NOMO-1 treated with DMSO at 0.1 percent for 48 hours (cell line): ENCODE results near the gene VPS54.
A peak's percentile ranks its signal among the peaks of the same experiment; 100 is the strongest.

Experiments
- DNase-seq: peaks from one replicate; lab custom pipeline; 2025; ENCODE audit not compliant: unreplicated experiment; lab: John Stamatoyannopoulos, UW

VPS54 gene

DNA sequence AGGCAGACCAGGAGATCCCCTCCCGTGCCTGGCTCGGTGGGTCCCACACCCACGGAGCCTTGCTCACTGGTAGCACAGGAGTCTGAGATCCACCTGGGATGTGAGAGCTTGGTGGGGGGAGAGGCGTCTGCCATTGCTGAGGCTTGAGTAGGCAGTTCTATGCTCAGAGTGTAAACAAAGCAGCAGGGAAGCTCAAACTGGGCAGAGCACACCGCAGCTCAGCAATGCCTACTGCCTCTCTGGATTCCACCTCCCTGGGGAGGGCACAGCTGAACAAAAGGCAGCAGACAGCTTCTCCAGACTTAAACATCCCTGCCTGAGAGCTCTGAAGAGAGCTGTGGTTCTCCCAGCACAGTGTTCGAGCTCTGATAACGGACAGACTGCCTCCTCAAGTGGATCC, 92.4 kb downstream of the VPS54 start:
- no peak for DNase-seq

DNA sequence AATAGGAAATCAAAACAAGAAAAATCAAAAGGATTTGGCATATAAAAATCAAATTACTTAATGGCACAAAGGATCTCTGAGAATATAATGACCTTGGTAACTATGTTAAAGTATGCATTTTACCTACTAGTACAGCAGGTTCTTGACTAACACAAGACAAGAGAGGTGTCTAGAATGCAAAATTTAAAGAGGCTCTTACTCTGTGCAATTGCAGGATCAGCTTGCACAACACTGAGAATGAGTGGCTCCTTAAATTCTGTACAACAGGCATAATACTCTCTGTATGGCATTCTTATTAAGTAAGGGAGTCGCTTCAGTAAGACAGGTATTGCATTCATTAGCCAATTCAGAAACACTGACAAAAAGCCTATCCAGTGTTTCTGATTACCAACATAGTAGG, 104.9 kb downstream of the VPS54 start:
- DNase-seq: no peak

DNA sequence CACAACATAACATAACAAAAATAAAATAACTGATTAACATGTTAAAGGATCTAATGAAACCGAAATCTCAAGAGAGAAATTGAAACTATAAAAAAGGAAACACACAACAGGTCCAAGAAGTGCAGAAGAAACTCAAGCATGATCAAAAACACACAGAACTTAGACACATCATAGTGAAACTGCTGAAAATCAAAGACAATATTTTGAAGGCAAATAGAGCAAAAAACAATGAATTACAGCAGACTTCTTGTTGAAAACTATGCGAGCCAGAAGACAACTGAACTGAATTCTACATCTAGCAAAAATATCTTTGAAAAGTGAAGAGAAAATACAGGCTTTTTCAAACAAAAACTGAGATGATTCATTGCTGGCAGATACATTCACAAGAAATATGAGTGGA, 116.2 kb downstream of the VPS54 start:
- no peak for DNase-seq

DNA sequence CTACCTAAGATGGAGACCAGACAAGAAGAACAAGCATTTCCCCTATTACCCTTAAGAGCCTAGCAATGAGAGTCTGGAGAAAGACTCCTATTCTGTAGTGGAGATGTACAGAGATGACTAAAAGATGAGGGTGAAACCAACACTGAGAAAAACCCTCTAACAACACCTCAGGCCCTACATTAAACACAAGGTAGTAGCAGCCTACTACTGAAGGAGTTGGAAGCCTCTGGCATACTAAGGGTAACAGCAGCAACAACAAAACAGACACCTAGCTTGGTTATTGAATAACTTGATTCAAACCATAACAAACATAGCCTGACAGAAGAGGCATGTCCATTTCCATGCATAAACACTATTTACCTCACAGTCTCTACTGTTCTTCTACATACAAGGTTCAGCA, 117.1 kb downstream of the VPS54 start:
- no peak for DNase-seq

DNA sequence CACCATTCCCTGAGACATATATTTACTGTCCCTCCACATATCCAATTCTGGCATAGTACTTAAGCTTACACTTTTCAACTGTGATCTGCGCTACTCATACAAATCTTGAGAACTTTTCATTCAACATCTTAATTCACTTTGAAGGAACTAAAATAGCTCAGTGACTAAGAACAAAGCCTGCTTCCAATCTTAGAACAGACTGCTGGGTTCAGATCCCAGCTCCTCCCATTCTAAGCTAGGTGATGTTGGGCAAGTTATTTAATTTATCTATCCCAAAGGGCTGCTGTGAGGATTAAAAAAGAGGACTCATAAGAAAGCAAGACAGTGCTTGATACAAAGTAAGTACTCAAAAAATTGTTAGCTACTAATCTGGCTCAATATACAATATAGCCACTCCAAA, 119.6 kb downstream of the VPS54 start:
- DNase-seq: no peak

DNA sequence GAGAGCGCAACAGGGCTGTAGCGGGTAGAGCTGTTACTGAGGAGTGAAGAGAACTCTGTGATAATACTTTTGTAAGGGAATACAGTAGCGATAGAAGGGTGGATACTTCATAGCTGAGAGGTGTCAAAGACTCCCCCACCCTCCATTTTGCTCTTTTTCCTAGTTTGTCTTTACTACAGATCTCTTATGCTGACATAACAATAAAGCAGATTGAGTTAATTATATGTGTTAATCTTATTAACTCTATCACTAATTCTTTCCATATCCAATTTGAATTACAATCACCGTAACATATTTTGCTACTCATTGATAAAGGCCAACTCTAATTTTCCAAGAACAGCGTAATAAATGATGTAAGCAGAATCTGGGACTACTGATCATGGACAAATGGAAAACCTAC, 120.4 kb downstream of the VPS54 start:
- no peak for DNase-seq

DNA sequence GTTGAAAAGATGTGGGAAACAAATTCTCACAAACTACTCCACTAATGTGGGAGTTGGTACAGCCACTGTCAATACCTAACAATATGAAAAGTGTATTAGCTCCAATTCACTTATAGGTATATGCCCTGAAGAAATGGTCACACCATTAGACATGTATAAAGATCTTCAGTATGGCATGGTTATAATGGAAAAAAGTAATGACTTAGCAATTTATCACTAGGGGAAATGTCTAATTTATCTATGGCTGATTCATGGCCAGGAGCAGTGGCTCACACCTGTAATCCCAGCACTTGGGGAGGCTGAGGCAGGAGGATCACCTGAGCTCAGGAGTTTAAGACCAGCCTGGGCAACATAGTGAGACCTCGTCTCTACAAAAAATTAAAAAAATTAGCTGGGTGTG, 125.1 kb downstream of the VPS54 start:
- no peak for DNase-seq

DNA sequence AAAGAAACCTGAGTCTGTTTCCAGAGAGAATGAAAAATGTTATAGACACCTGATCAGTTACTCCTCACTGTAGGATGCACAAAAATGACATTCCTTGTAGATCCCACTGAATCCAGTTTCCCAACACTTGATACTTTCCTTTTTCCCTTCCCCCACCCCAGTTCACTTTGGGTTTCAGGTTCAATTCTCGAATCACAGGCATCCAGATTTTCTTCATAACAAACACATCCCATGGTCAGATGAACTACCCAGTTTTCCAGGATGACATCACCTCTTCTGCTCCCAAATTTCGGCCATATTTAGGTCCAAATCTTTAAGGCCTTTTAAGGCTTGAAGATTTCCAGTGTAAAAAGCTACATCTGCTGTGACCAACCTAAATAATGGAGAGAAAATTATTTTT, 126.1 kb downstream of the VPS54 start:
- DNase-seq: no peak

DNA sequence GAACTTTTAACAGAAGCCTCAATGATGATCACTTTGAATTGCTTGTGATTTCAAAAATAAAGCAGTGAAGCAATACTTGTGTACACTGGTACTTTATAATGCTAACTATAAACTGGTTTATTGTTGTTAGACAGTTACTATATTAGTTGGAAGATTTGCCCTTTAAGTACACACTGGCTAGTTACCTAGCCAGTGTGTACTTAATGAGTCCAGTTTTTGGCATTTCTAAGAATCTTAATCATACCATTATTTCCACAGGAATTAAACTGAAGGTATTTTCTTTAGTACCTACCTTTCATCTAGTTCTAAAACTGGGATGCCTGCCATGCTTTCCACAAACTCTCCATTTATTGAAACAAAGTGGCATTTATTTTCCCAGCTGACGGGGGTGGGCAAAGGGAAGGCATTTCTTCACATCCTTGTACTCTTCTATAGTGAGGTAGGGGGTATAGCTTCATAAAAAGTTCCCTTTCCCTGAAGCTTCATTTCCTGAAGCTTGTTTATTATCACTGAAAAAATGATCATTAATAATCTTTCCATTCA, 127.7 kb downstream of the VPS54 start:
- DNase-seq: no peak

DNA sequence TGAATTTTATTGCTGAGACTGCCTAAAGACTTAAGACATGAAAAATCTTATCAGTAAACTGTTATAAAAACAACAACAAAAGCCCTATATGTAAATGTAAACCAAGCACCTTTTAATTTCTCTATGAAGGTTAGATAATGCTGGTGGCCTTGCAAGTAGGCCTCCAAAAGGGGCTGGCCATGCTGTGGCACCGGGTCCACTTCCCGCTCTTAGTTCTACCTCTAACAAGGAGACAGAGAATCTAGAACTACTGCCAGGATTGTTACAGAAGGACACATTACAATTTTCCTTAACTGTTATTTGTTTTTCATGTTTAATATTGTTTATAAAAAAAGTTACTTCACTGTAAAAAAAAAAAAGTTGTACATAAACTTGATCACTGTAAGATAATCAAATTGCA, 128.6 kb downstream of the VPS54 start:
- no peak for DNase-seq

DNA sequence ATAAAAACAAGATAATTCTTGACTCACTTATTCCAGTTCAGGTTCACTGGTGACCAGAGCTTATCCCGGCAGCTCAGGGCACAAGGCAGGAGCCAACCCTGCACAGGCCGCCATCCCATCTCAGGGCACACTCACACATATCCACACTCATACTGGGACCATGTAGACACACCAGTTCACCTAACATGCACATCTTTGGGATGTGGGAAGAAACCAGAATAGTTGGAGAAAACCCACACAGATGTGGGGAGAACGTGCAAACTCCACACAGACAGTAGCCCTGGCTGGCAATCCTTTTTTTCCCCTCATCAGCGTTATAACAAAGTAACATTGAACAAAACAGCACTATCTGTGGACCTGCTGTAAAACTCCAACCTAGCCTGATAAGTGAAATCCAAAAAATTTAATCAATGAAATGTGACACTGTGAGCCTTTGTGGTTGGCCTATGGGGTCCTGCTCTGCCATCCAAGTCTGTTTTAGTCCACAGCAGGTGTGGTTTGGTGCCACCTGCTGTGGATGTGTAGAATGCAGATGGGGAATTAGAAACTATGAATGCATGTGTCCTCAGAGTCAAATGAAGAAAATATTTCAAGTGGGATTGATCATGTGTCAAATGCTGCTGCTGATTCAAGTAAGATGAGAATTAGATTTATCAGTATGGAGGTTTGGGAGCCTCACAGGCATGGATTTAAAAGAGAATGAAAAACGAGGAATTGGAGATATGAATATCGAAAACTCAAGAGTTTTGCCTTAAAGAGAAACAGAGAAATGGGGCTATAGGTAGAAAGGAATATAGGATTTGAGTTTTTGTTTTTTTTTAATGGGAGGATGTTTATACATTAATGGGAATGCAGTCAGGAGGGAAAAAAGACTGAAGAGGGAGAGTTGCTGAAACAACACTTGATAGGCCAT, 130.5 kb downstream of the VPS54 start:
- DNase-seq: peak; percentile 13

DNA sequence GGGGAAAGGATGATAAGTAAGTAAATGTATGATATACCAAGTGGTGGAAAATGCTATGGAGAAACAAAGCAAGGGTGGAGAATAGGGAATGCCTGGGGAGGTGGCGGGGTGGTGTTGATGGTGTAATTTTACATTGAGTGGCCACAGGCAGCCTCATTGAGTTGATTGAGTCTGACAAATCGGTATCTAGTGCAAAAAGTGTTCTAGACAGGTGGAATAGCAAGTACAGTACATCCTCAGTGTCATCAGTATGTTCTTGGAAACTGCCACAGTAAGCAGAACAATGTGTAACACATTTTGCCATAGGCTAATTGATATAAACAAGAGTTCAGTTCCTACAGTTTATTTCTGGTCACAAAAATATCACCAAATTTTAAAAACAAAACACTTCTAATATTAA, 131.2 kb downstream of the VPS54 start:
- no peak for DNase-seq

DNA sequence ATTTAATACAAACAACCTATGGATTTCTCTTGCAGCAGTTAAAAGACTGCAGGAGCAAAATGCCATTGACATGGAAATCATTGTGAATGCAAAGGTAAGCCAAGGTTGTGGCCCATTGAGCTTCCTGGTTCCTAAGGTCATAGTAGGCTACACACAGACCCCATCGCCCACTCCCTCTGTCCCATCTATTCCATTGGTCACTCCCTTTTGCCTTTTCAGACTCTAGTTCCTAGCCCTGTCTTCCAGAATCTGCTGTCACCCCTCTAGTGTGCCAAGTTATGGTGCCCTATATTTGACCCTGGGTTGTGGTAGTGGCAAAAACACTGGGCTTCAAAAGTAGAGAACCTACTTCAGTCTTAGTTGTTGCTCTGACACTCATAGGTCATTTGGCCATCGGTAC, 132.8 kb downstream of the VPS54 start:
- no peak for DNase-seq

DNA sequence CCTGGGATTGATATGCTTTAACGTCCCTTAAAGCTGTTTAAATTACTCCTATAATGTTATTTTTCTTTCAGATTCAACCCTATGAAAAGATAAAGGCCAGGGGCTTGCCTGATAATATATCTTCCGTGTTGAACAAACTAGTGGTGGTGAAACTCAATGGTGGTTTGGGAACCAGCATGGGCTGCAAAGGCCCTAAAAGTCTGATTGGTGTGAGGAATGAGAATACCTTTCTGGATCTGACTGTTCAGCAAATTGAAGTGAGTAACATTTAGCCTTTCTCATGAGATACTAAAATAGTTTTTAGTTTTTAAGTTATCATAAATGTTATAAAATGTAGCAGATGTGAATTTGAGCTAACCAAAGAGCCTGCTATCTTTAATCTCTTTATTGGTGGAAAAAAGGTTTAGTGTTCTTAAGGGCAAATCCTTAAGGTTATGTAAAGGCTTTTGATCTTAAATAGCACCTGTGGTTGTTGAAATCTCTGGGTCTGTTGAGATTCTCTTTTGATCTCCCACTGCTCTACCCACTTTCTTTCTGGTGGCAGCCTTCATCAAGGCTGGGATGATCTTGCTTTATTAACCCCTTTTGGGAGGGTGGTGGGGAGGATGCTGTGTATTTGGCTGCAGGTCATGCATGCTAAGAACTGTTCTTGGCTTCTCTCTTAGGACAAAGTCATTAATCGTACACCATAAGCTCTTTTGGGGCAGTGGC, 136.7 kb downstream of the VPS54 start:
- no peak for DNase-seq

DNA sequence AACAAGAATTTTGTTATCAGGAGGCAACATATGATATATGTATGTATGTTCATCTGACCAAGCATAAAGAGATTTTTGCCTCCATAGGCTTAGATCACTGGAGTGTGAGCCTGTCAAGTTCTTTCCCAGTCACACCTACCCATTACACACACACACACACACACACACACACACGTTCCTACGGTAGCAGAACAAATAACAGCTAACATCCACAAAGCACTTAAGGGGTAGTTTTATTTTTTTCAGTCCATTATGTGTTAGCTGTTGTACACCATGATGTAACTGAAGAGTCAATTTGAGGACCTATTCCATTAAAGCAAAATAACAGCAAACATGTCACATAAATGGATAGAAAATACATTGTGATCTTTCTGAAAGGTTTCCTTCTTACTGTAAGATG, 138.0 kb downstream of the VPS54 start:
- DNase-seq: no peak

DNA sequence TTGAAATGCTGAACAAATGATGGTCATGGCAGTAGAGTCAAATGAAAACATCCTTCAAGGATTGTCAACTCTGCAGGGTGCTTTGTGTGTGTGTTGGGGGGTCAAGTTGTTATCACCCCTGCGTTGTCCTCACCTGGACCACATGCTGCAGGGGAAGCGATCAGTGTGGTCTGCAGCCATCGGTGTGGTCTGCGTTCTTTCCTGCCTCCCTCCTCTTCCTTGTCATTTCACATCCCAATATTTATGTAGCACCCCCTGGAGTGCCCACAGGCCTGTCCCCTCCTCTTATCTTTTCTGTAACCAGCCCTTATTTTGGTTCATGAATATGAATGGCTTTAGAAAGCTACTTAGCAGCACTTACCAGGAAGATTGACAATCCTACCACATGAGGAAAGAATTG, 138.6 kb downstream of the VPS54 start:
- no peak for DNase-seq

DNA sequence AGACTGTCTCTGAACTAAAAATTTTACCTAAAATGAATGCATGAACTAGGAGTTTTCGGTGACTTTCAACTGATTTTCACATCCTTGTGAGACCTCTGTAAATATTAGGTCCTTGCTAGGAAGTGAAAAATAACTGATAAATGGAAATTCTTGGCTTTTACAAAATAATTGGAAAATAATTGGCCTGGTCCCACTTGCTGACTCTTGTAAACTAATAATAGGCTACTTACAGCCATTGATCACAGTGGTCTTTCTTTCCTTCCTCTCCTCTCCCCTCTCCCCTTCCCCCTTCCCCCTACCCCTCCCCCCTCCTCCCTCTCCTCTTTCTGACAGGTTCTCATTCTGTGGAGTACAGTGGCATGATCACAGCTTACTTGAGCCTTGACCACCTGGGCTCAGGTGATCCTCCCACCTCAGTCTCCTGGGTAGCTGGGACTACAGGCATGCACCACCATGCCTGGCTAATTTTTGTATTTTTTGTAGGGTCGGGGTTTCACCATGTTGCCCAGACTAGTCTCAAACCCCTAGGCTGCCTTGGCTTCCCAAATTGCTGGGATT, 139.3 kb downstream of the VPS54 start:
- no peak for DNase-seq

DNA sequence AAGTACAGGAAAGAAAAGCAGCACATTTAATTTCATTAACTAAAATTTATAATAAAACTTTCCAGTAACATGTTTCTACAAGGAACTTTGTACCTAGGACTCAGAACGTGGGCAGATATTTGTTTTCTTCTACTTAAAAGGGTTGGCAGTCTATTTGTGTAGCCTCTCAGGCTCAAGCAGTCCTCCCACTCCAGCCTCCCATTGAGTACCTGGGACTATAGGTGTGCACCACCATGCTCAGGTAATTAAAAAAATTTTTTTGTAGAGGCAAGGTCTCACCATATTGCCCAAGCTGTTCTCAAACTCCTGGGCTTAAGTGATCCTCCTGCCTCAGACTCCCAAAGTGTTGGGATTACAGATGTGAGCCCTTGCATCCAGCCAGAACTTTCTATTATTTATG, 140.7 kb downstream of the VPS54 start:
- no peak for DNase-seq

DNA sequence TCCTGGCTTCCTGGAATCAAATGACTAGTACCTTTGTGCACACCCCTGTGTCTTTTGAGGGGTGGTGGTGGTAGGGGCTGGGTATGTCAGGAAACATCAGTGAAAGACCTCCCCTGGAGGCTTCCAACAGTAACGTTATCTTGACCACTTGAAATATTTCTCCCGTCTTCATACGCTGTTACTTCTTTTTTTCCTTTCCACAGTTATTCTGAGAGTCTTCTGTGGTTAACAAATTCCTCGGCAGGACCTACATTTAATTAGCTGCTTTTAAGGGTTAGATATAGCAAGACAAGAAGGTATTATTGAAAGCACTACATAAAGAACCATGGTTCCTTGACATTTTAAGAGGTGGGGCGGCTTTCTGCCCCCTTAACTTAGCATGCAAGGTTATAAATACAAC, 142.9 kb downstream of the VPS54 start:
- no peak for DNase-seq

DNA sequence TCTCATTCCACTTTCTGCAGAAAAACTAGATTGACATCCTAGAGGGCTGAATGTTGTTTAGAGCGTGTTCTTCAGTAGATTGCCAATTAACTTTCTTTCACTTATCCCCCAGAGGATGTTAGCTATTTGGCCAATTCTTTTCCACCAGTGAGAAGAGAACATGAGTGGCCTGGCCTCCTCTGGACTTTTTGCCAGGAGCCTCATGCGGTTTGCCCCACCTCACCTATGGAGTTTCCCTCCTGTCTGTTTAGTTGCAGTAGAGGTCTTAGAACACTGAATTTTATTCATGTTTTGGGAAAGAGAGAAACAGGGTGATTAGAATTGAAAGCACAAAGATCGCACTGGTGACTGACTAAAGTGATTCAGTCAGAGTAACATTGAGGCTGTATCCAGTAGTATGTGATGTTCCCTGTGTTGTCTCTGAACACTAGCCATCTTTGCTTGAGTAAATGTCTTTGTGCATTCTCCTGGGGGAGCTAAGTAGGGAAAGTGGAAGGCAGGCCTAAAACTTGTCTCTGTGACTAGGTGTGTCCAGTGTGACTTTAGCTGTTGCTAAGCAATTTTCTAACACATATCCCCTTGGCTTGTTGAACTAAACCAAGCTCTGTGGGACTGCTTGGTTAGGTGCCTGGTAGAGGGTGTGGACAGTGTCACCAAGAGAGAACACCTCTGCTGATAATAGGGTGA, 143.5 kb downstream of the VPS54 start:
- no peak for DNase-seq

DNA sequence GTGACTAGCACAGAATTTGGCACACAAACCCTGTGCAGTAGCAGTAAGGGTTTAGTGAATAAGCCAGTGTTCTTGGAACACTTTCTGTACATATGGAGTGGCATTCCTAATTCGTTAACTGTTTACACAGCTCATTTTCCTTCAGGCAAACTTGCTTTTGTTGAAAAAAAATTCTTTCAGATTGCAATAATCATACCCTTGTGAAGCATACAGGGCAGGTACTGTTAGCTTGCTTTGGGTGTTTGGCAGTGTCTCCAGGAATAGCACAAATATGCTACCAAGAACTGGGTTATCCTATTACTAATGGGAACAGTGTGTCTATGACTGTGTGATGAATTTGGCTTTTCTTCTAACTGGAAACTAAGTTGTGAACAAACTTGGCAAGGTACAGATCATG, 144.1 kb downstream of the VPS54 start:
- DNase-seq: no peak
